Measurements from ENCODE around the gene C12orf76.
"Not testable (repeated sequence)": the region's sequence is repeated elsewhere in the genome, so short reads cannot be mapped to it uniquely, and the experiment has no call there.

Gene C12orf76

GRCh38 chr12:110020956-110021355 lies 27.4 kb downstream of the C12orf76 start:
- DNase-seq, result no peak

GRCh38 chr12:110015132-110015531 lies 33.2 kb downstream of the C12orf76 start:
- DNase-seq, result no peak

DNA sequence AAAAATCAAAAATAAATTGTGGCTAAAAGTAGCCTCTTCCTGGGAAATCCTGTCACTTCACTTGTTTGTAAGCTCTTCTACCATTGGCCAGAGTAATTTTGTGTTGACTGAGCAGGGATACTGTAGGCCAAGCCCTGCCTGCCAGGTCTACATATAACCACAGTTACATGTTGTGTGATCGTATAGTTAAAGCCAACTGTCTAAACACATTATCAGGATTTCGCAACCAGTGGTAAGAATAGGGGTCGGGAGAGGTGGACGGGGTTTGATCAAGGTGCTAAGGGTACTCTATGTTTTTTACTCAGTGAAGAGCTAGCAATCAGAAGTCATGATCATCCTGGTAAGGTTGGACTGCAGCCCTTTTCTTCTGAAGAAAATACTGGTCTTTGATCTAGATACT lies 35.7 kb downstream of the C12orf76 start:
- DNase-seq, result no peak

DNA sequence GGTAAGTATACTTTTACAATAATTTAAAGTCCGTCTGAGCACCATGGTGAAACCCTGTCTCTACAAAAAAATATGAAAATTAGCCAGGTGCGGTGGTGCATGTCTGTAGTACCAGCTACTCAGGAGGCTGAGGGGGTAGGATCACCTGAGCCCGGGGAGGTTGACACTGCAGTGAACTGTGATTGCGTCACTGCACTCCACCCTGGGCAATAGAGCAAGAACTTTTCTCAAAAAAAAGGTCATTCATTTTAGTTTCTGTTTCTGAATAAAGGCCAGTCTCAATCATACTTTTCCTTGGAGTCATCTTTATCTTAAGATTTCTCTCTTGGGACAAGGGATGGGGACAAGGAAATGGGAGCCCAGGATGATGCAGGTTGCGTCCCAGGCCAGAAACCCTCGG lies 36.2 kb downstream of the C12orf76 start:
- no peak for DNase-seq

DNA sequence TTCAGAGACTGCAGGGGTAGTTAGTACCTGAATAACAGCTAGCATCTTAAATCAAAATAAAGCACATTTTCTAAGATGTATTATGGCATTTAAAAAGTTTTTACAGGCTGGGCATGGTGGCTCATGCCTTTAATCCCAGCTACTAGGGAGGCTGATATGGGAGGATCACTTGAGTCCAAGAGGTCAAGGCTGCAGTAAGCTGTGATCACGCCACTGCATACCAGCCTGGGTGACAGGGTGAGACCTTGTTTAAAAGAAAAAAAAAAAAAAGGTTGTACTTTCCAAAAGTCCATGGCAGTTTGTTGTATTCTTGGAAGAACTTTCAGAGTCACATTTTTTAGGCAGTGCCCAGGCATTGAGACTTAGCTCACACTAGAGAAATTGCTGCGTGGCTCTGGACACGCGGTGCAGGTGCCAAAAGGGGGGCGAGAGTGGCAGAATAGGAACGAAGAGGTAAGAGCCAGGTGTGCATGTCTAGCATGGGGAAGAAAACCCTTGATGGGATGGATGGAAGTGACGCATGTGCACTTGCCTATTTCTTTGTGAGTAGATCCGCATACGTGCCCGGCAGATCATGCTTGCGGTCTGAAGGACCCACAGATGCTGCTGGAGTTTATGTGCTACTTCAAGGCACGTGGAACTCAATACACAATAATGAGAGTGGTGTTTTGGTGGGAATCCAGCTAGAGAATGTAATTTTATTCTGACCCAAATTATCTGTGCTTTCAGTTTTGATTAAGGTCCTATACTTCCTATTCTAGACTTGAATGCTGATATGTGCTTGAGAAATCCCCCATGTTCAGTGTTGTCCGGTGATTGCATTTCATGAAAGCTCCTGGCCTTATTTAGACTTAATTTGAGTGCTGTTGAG lies 37.2 kb downstream of the C12orf76 start:
- DNase-seq, result no peak

DNA sequence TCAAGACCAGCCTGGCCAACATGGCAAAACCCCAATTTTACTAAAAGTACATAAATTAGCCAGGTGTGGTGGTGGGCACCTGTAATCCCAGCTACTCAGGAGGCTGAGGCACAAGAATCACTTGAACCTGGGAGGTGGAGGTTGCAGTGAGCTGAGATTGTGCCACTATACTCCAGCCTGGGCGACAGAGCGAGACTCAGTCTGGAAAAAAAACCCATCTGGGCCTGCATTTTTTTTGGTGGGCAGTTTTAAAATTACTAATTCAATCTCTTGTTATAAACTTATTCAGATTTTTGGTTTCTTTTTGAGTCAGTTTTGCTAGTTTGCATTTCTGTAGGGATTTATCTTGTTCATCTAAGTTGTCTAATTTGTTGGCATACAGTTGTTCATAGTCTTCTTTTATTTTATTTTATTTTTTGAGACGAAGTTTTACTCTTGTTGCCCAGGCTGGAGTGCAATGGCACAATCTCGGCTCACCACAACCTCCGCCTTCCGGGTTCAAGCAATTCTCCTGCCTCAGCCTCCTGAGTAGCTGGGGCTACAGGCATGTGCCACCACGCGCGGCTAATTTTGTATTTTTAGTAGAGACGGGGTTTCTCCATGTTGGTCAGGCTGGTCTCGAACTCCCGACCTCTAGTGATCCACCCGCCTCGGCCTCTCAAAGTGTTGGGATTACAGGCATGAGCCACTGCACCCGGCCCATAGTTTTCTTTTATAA lies 39.5 kb downstream of the C12orf76 start:
- not testable (repeated sequence) for DNase-seq

DNA sequence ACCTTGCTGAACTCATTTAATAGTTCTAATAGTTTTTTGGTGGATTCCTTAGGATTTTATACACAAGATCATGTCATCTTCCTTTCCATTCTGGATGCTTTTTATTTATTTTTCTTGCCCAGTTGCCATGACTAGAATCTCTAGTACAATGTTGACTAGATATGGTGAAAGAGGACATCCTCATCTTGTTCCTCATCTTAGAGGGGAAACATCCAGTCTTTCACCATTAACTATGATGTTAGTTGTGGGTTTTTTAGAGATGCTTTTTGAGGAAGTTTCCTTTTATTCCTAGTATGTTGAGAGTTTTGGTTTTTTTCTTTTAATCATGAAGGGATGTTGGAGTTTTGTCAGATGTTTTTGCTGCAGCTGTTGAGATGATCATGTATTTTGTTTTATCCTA lies 40.4 kb downstream of the C12orf76 start:
- DNase-seq, result no peak

- DNase-seq, result no peak
Observed at GRCh38 chr12:110006115-110006514, 42.2 kb downstream of the C12orf76 start.

DNA sequence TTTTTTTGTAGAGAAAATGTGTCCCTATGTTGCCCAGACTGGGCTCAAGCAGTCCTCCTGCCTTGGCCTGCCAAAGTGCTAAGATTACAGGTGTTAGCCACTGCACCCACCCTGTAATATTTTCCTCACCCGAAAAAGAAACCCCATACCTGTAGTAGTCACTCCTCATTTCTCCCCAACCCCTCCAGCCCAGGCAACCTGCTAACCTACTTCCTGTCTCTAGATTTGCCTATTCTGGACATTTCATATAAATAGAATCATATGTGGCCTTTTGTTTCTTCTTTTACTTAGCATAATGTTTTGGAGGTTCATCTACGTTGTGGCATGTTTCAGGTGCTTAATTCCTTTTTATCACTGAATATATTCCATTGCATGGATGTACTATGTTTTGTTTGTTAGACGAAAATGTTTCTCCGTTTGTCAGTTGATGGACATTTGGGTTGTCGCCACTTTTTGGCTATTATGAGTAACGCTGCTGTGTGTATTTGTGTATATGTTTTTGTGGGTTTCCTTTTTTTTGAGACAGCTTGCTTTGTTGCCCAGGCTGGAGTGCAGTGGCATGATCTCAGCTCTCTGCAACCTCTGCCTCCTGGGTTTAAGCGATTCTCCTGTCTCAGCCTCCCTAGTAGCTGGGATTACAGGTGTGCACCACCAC lies 42.9 kb downstream of the C12orf76 start:
- no peak for DNase-seq

- no peak for DNase-seq
Observed at GRCh38 chr12:110004598-110004997, 43.7 kb downstream of the C12orf76 start.

DNA sequence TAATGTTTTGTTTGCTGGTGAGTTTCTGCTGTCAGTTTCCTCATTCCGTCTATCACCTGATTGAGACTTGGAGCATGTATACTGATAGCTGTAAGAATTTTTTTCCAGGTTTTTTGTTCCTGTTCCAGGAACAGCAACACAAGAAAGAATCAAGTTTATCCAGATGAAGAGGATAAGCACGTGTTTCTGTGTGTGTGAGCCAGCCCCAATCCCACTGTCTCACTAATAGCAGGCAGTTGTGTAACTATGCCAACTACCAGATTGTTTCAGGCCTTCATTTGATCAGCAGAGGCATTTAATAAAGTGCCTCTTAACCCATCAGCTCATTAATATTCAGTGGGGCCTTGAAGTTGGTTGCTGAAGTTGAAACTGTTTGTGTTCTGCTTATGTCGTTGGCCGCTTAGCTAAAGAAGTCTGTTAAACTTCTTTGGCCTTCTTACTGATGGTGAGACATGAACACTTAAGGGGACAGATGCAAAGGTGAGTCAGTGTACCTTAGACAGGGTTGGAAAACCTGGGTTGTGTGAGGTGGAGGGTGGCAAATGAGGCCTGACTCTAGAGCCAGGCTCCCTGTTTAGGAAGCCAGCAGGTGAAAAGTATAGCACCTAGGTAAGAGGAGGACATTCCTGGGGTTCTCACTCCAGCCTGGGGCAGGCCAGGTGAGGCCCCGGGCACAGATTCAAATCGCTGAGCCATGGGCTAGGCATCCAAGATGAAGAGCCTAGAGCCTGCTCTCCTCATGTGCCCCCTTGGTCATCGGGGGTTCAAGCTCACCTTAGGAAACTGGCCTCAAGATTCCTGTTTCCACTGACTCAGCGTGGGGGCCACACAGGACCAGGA lies 45.4 kb downstream of the C12orf76 start:
- no peak for DNase-seq

DNA sequence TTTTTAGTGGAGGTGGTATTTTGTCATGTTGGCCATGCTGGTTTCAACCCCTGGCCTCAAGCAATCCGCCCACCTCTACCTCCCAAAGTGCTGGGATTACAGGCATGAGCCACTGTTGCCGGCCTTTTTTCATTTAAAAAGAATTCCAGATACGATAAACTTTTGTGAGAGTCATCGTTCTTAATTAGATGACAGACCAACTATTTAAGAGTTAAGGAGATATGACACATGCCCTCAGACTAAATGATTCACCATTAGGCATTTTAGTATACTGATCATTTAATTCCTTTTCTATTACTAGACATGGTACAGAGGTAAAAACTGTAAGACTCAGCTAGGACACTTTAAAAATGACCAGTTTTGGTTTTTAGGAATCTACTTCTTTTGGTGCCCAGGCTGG lies 46.7 kb downstream of the C12orf76 start:
- DNase-seq, result no peak

GRCh38 chr12:109999983-110000505 lies 48.3 kb downstream of the C12orf76 start:
- no peak for DNase-seq

GRCh38 chr12:109999649-109999971 lies 48.7 kb downstream of the C12orf76 start:
- no peak for DNase-seq

DNA sequence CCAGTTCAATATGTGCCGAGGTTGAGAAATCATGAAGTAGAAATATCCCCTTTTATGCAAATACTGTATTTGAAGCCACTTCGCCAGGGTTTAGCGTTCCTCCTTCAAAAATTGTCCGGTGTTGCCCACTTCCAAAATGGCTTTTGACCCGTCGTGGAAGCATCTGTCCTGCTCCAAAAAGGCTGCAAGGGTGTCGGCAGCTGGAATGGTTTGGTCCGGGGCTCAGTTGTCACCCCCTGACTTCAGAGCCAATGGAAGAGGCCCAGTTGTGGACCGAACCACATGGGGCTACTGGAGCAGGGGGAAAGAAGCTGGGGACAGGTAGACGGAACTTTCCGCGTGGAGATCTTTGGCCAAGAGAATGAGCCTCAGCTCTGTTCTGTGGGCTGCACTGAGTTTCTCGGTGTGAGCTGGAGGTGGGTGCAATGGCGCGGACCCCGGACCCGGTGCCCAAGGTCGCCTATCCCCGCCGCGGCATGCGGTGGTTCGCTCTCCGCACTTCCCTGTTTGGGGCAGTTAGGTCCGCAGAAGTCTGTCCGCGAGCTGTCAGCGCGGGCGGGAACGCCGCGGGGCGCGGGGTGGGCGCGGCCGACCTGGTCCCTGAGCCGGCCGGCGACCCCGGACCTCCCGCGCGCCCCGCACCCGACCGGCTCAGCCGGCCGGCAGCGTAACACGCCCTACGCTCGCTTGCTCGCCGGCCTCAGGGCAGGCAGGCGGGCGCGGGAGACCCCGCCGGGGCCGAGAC lies 49.2 kb downstream of the C12orf76 start, which contains the start of gene ANKRD13A:
Gene ANKRD13A (plus strand): TSS at position 527 of the 745 bp plus-strand sequence. CDS start 259 bp downstream, outside the sequence.
- peak; percentile 60 for DNase-seq

DNA sequence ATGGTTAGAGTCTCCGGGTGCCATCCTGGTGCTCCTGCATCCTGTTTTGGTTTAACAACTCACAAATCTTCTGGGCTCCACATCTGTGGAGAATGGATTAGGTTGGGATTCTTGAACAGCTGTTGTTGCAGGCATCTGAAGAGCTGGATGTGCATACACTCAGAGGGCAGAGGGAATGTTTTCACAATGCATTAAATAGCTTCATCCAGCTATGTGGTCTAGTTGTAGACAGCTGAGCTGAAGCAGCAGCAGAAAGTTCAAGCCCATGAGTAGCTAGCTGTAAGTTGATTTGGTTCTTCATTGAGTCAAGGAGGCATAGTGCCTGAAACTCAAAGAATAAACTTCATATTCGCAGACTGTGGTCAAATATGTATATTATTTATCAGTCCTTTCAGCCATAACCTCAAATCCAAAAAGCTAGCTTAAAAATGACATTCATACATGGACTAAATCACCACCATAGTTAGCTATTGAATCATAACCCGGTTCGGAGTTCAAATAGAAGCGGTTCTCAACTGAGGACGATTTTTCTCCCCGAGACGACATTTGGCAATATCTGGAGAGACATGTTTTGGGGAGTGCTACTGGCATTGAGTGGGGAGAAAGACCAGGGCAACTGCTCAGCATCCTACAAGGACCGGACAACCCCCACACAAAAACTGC lies 50.0 kb downstream of the C12orf76 start:
- no peak for DNase-seq

GRCh38 chr12:109997393-109997792 lies 50.9 kb downstream of the C12orf76 start:
- DNase-seq, result no peak

- DNase-seq, result no peak
Observed at GRCh38 chr12:109996483-109996853, 51.9 kb downstream of the C12orf76 start.

DNA sequence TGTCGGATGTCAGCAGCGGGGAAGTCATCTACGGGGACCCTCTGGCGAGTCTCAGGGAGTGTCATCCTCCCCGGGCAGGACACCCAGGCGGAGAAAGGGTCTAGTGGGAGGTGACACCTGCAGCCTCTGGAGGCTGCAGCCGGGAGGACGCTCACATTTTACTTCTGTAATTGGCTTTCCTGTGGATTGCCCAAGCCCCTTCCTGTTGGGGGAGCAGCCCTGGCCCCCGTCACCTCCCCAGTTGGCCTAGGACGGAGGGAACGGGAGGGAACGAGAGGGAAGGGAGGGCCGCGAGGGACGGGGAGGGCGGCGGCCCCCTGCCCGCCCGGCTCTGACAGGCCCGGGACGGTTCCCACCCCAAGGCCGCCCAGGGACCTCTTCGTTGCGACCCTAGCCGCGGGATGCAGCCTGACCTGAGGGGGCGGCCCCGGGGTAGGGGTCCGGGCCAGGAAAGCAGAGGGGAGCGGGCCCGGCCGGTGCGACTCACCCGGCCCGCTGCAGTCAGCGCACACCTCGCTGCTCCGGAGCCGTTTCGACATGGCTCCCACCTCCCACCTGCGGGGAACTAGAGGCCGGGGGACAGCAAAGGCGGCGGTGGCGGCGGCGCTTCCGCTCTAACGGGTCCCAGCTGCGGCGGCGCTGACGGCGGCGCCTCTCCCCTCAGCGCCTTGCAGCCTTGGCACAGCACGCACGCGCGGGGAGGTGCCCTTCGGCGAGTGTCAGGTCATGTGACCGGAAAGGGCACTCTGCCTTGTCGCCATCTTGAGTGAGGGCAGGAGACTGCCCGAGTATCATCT lies 52.4 kb downstream of the C12orf76 start, which contains the start of gene GIT2:
Gene GIT2 (minus strand): TSS at position 683 of the 797 bp plus-strand sequence. CDS start 144 bp downstream, at position 539.
- peak; percentile 82 for DNase-seq

- no peak for DNase-seq
Observed at GRCh38 chr12:109995361-109995685, 53.0 kb downstream of the C12orf76 start.
